NAMALWA (cell line): ENCODE data around the gene ITGBL1.

Experiments used
- DNase-seq: peaks from one replicate; pipeline ENCODE4 v3.0.0-alpha.2; 2015; ENCODE audit warnings: low spot score

Gene ITGBL1

GRCh38 chr13:101751488-101751887 lies 299.0 kb downstream of the ITGBL1 start:
- DNase-seq = peak; percentile 76

GRCh38 chr13:101752432-101752831 lies 300.0 kb downstream of the ITGBL1 start:
- DNase-seq = no peak

GRCh38 chr13:101755228-101755887 lies 302.9 kb downstream of the ITGBL1 start:
- DNase-seq = no peak

DNA sequence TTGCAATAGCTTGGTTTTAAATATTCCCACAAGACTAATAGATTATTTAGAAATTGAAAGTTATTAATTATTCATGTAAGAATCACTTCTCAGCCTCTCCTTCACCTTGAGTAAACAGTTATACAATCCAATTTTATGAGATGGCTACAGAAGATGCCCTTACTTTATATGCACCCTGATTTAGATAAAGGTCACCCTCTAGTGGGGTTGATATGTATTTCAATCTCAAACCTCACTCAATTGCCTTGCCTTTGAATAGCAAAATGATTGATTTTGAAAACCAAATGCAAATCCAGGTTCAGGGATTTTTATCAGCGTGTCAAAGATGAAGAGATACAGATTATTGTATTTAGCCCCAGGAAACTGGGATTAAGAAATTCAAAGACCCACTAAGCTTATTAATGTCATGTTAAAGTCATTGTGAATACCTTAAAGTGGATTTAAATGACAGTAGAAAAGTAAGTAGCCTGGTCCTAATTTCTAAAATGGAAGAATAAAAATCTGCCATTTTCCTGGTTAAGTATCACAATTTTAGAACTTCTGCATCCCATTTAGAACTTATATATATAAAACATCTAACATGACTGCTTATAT lies 305.1 kb downstream of the ITGBL1 start:
- peak; percentile 74 for DNase-seq

DNA sequence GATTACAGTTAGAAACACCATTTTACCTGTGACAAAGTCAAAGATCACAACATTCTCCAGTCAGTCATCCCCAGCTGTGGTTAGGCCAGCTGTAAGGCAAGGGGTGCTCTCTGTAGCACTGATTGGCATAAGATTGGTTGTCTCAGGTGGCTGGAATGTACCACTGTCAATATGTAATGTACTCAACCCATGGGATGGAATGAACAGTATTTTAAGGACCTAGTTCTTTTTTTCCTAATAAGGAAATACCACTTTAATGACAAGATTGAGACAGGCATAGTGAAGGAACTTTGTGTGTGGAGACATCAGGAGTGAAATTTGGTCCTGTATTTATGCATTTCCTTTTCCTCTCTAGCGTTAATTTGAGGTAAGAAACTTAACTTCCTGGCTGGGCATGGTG lies 310.7 kb downstream of the ITGBL1 start:
- no peak for DNase-seq
